HG02678 (cell line): Measurements from ENCODE around the gene APOA4.

Source experiments
- ATAC-seq: cut with Tn5 transposase; IDR thresholded peaks from one replicate; pipeline ENCODE4 v1.9.1; 2021; ENCODE audit warnings: mild to moderate bottlenecking, moderate library complexity; ENCODE audit not compliant: unreplicated experiment

Gene APOA4

GRCh38 chr11:116823031-116823843 lies at the start of gene APOA4:
Gene APOA4 (minus strand): TSS chr11:116823304. CDS start chr11:116823191, 113 bp downstream.
- ATAC-seq, result no peak

- ATAC-seq, result no peak
These were observed 48.1 kb upstream of the APOA4 start for GRCh38 chr11:116871248-116871647.

- no peak for ATAC-seq
These were observed 47.0 kb upstream of the APOA4 start for GRCh38 chr11:116870054-116870453.

GRCh38 chr11:116869610-116870009 lies 46.5 kb upstream of the APOA4 start:
- no peak for ATAC-seq

GRCh38 chr11:116868066-116868465 lies 45.0 kb upstream of the APOA4 start:
- ATAC-seq, result no peak

- no peak for ATAC-seq
These were observed 44.5 kb upstream of the APOA4 start for GRCh38 chr11:116867619-116868018.

GRCh38 chr11:116866804-116867455 lies 43.8 kb upstream of the APOA4 start:
- no peak for ATAC-seq

- ATAC-seq, result no peak
These were observed 42.6 kb upstream of the APOA4 start for GRCh38 chr11:116865696-116866095.

GRCh38 chr11:116864531-116864930 lies 41.4 kb upstream of the APOA4 start:
- no peak for ATAC-seq

- ATAC-seq, result no peak
These were observed 39.8 kb upstream of the APOA4 start for GRCh38 chr11:116862951-116863350.

- ATAC-seq, result no peak
These were observed 39.1 kb upstream of the APOA4 start for GRCh38 chr11:116862185-116862584.

GRCh38 chr11:116861539-116861938 lies 38.4 kb upstream of the APOA4 start:
- no peak for ATAC-seq

- no peak for ATAC-seq
These were observed 37.2 kb upstream of the APOA4 start for GRCh38 chr11:116860303-116860702.

- no peak for ATAC-seq
These were observed 36.1 kb upstream of the APOA4 start for GRCh38 chr11:116859175-116859574.

GRCh38 chr11:116857936-116858335 lies 34.8 kb upstream of the APOA4 start:
- ATAC-seq, result no peak

GRCh38 chr11:116857316-116857715 lies 34.2 kb upstream of the APOA4 start:
- ATAC-seq, result no peak

- no peak for ATAC-seq
These were observed 33.3 kb upstream of the APOA4 start for GRCh38 chr11:116856423-116856822.

- no peak for ATAC-seq
These were observed 32.3 kb upstream of the APOA4 start for GRCh38 chr11:116855413-116855812.

- peak; percentile 93 for ATAC-seq
These were observed 30.5 kb upstream of the APOA4 start for GRCh38 chr11:116853461-116854073.

- no peak for ATAC-seq
These were observed 29.3 kb upstream of the APOA4 start for GRCh38 chr11:116852261-116853031.

GRCh38 chr11:116851626-116852025 lies 28.5 kb upstream of the APOA4 start:
- ATAC-seq, result no peak
